Measurements from ENCODE around the gene SAYSD1. TPM values are rescaled to one million over a fixed set of nuclear protein-coding genes. Genes with fewer than 3 reads are reported as not detected.

SAYSD1 gene
- total RNA-seq, 1 donor from 2014 or later = 16.9 TPM

GRCh38 chr6:39075010-39075686 is 39.8 kb downstream of the SAYSD1 start:
- peaks cover 4% of the 10 kb centered on the region for H3K4me1 Mint-ChIP-seq (ENCODE audit: low read depth)
- intact Hi-C loops (cut with micrococcal nuclease) = no loop called here
- no peak for DNase-seq (ENCODE audit: low spot score)
- H3K27me3 Mint-ChIP-seq (ENCODE audit: low read depth) = peaks cover 14% of the 10 kb centered on the region
- H3K27ac Mint-ChIP-seq = no peak overlapping the region
- no peaks in the 10 kb centered on the region for H3K36me3 Mint-ChIP-seq (ENCODE audit: low read depth)
- H3K4me3 Mint-ChIP-seq (ENCODE audit: low read depth) = no peak overlapping the region
- H3K9me3 Mint-ChIP-seq = no peaks in the 10 kb centered on the region

- Mint-ChIP-seq H3K36me3 (ENCODE audit: low read depth) (no peaks in the 10 kb centered on the region), H3K9me3 (no peaks in the 10 kb centered on the region), H3K27me3 (ENCODE audit: low read depth) (peaks cover 15% of the 10 kb centered on the region), H3K4me1 (ENCODE audit: low read depth) (peaks cover 4% of the 10 kb centered on the region), H3K4me3 (ENCODE audit: low read depth) (no peak overlapping the region), H3K27ac (no peak overlapping the region)
- intact Hi-C loops (cut with micrococcal nuclease) = no loop called here
- DNase-seq (ENCODE audit: low spot score) = no peak
Measured at GRCh38 chr6:39074486-39074885, 40.5 kb downstream of the SAYSD1 start.

- Mint-ChIP-seq H3K4me3 (ENCODE audit: low read depth) (no peak overlapping the region), H3K9me3 (no peaks in the 10 kb centered on the region), H3K36me3 (ENCODE audit: low read depth) (no peaks in the 10 kb centered on the region), H3K27me3 (ENCODE audit: low read depth) (peaks cover 17% of the 10 kb centered on the region), H3K27ac (no peak overlapping the region), H3K4me1 (ENCODE audit: low read depth) (peaks cover 4% of the 10 kb centered on the region)
- intact Hi-C loops (cut with micrococcal nuclease) = no loop called here
- no peak for DNase-seq (ENCODE audit: low spot score)
Measured at GRCh38 chr6:39073471-39074355, 41.3 kb downstream of the SAYSD1 start.

- H3K27ac Mint-ChIP-seq = no peak overlapping the region
- peaks cover 4% of the 10 kb centered on the region for H3K4me1 Mint-ChIP-seq (ENCODE audit: low read depth)
- H3K36me3 Mint-ChIP-seq (ENCODE audit: low read depth) = no peaks in the 10 kb centered on the region
Measured at GRCh38 chr6:39072830-39073229, 42.2 kb downstream of the SAYSD1 start.

GRCh38 chr6:39068391-39068790 is 46.6 kb downstream of the SAYSD1 start:
- no peak overlapping the region for H3K27ac Mint-ChIP-seq
- no peak for DNase-seq (ENCODE audit: low spot score)
- H3K36me3 Mint-ChIP-seq (ENCODE audit: low read depth) = no peaks in the 10 kb centered on the region
- peaks cover 35% of the 10 kb centered on the region for H3K27me3 Mint-ChIP-seq (ENCODE audit: low read depth)
- no peak overlapping the region for H3K4me3 Mint-ChIP-seq (ENCODE audit: low read depth)
- H3K9me3 Mint-ChIP-seq = no peaks in the 10 kb centered on the region
- no peaks in the 10 kb centered on the region for H3K4me1 Mint-ChIP-seq (ENCODE audit: low read depth)
- intact Hi-C loops (cut with micrococcal nuclease) = no loop called here

More at GRCh38 chr6:39072830-39073229, 42.2 kb downstream of the SAYSD1 start:
- Mint-ChIP-seq H3K27me3 (ENCODE audit: low read depth) (peaks cover 18% of the 10 kb centered on the region), H3K4me3 (ENCODE audit: low read depth) (no peak overlapping the region), H3K9me3 (no peaks in the 10 kb centered on the region)
- intact Hi-C loops (cut with micrococcal nuclease) = no loop called here
- DNase-seq (ENCODE audit: low spot score) = no peak

GRCh38 chr6:39065561-39065960 is 49.4 kb downstream of the SAYSD1 start:
- H3K4me3 Mint-ChIP-seq (ENCODE audit: low read depth) = no peak overlapping the region
- peaks cover 45% of the 10 kb centered on the region for H3K27me3 Mint-ChIP-seq (ENCODE audit: low read depth)
- H3K4me1 Mint-ChIP-seq (ENCODE audit: low read depth) = no peaks in the 10 kb centered on the region
- no peak for DNase-seq (ENCODE audit: low spot score)
- H3K27ac Mint-ChIP-seq = no peak overlapping the region
- no peaks in the 10 kb centered on the region for H3K9me3 Mint-ChIP-seq
- H3K36me3 Mint-ChIP-seq (ENCODE audit: low read depth) = no peaks in the 10 kb centered on the region
- intact Hi-C loops (cut with micrococcal nuclease) = no loop called here

GRCh38 chr6:39063526-39063925 is 51.5 kb downstream of the SAYSD1 start:
- no peaks in the 10 kb centered on the region for H3K9me3 Mint-ChIP-seq
- intact Hi-C loops (cut with micrococcal nuclease) = no loop called here
- no peak for DNase-seq (ENCODE audit: low spot score)
- no peaks in the 10 kb centered on the region for H3K36me3 Mint-ChIP-seq (ENCODE audit: low read depth)
- no peak overlapping the region for H3K27ac Mint-ChIP-seq
- no peaks in the 10 kb centered on the region for H3K4me1 Mint-ChIP-seq (ENCODE audit: low read depth)
- peaks cover 41% of the 10 kb centered on the region for H3K27me3 Mint-ChIP-seq (ENCODE audit: low read depth)
- no peak overlapping the region for H3K4me3 Mint-ChIP-seq (ENCODE audit: low read depth)

- intact Hi-C loops (cut with micrococcal nuclease) = no loop called here
- Mint-ChIP-seq H3K36me3 (ENCODE audit: low read depth) (no peaks in the 10 kb centered on the region), H3K4me3 (ENCODE audit: low read depth) (no peak overlapping the region), H3K27me3 (ENCODE audit: low read depth) (peaks cover 34% of the 10 kb centered on the region), H3K27ac (no peak overlapping the region), H3K4me1 (ENCODE audit: low read depth) (no peaks in the 10 kb centered on the region), H3K9me3 (no peaks in the 10 kb centered on the region)
- no peak for DNase-seq (ENCODE audit: low spot score)
Measured at GRCh38 chr6:39062014-39062740, 52.8 kb downstream of the SAYSD1 start.

- Mint-ChIP-seq H3K9me3 (no peaks in the 10 kb centered on the region), H3K36me3 (ENCODE audit: low read depth) (no peaks in the 10 kb centered on the region), H3K27me3 (ENCODE audit: low read depth) (peaks cover 31% of the 10 kb centered on the region), H3K4me3 (ENCODE audit: low read depth) (no peak overlapping the region), H3K27ac (no peak overlapping the region), H3K4me1 (ENCODE audit: low read depth) (no peaks in the 10 kb centered on the region)
- intact Hi-C loops (cut with micrococcal nuclease) = no loop called here
- DNase-seq (ENCODE audit: low spot score) = no peak
Measured at GRCh38 chr6:39061588-39061987, 53.4 kb downstream of the SAYSD1 start.

- Mint-ChIP-seq H3K36me3 (ENCODE audit: low read depth) (no peaks in the 10 kb centered on the region), H3K4me3 (ENCODE audit: low read depth) (no peak overlapping the region), H3K9me3 (no peaks in the 10 kb centered on the region), H3K27ac (no peak overlapping the region), H3K27me3 (ENCODE audit: low read depth) (peaks cover 31% of the 10 kb centered on the region), H3K4me1 (ENCODE audit: low read depth) (no peaks in the 10 kb centered on the region)
- intact Hi-C loops (cut with micrococcal nuclease) = no loop called here
- no peak for DNase-seq (ENCODE audit: low spot score)
Measured at GRCh38 chr6:39061182-39061581, 53.8 kb downstream of the SAYSD1 start.

- H3K4me3 Mint-ChIP-seq (ENCODE audit: low read depth) = no peak overlapping the region
- H3K9me3 Mint-ChIP-seq = no peaks in the 10 kb centered on the region
- H3K27ac Mint-ChIP-seq = no peak overlapping the region
- no peak for DNase-seq (ENCODE audit: low spot score)
- intact Hi-C loops (cut with micrococcal nuclease) = no loop called here
- H3K36me3 Mint-ChIP-seq (ENCODE audit: low read depth) = no peaks in the 10 kb centered on the region
- H3K27me3 Mint-ChIP-seq (ENCODE audit: low read depth) = peaks cover 28% of the 10 kb centered on the region
- H3K4me1 Mint-ChIP-seq (ENCODE audit: low read depth) = no peaks in the 10 kb centered on the region
Measured at GRCh38 chr6:39060467-39061160, 54.4 kb downstream of the SAYSD1 start.

- intact Hi-C loops (cut with micrococcal nuclease) = no loop called here
- H3K27ac Mint-ChIP-seq = no peak overlapping the region
- H3K4me1 Mint-ChIP-seq (ENCODE audit: low read depth) = no peaks in the 10 kb centered on the region
- no peak overlapping the region for H3K4me3 Mint-ChIP-seq (ENCODE audit: low read depth)
- no peak for DNase-seq (ENCODE audit: low spot score)
- H3K9me3 Mint-ChIP-seq = no peaks in the 10 kb centered on the region
- peaks cover 24% of the 10 kb centered on the region for H3K27me3 Mint-ChIP-seq (ENCODE audit: low read depth)
- no peaks in the 10 kb centered on the region for H3K36me3 Mint-ChIP-seq (ENCODE audit: low read depth)
Measured at GRCh38 chr6:39059496-39060310, 55.3 kb downstream of the SAYSD1 start.

Data from activated T-helper 2 cell treated with anti-CD3 and anti-CD28 coated beads, Interferon-gamma antibody, Interleukin-2, Interleukin-4, amounts not matched to agents 10 μg/mL and 5 μg/mL and 100 μg/mL, durations not matched to agents 14 hours and 24 hours and 36 hours (primary cell).